HFF-Myc (cell line): Measurements from ENCODE around the gene ZNF48.

Experiments
- DNase-seq: peaks from one replicate; pipeline ENCODE4 v3.0.0-alpha.2; 2011; ENCODE audit warnings: low read depth; ENCODE audit errors: extremely low read depth
- H3K4me3 ChIP-seq: replicated peaks from 2 replicates; pipeline ENCODE4 v1.5.1; 2011; ENCODE audit warnings: low read depth, mild to moderate bottlenecking, control low read depth, low read length
- CTCF ChIP-seq: IDR thresholded peaks from 2 replicates; pipeline ENCODE4 v1.5.1; 2012; ENCODE audit warnings: mild to moderate bottlenecking, low read depth, low read length, control low read depth; ENCODE audit errors: missing control alignments

Gene ZNF48

GRCh38 chr16:30377812-30378235, 17.4 kb upstream of the ZNF48 start:
- TF ChIP-seq CTCF = no peak
- DNase-seq = peak; percentile 72
- H3K4me3 ChIP-seq = peak overlapping the region; percentile 71

GRCh38 chr16:30378236-30379157, 16.7 kb upstream of the ZNF48 start:
- peak; percentile 84 for DNase-seq
- TF ChIP-seq CTCF = peak; percentile 5
- peak overlapping the region; percentile 71 for H3K4me3 ChIP-seq

GRCh38 chr16:30379158-30379783, 15.9 kb upstream of the ZNF48 start:
- H3K4me3 ChIP-seq = peak overlapping the region; percentile 71
- no peak for TF ChIP-seq CTCF
- no peak for DNase-seq

- no peak overlapping the region for H3K4me3 ChIP-seq
- DNase-seq = no peak
- TF ChIP-seq CTCF = no peak
These were observed 15.0 kb upstream of the ZNF48 start for GRCh38 chr16:30380072-30380802.

GRCh38 chr16:30380803-30381208, 14.4 kb upstream of the ZNF48 start:
- H3K4me3 ChIP-seq = no peak overlapping the region
- DNase-seq = no peak
- no peak for TF ChIP-seq CTCF

GRCh38 chr16:30381291-30382041, 13.8 kb upstream of the ZNF48 start:
- no peak for DNase-seq
- no peak overlapping the region for H3K4me3 ChIP-seq
- no peak for TF ChIP-seq CTCF
